GM18873 (cell line): ENCODE measurements around the gene ZNF451.
"Not testable (repeated sequence)": the region's sequence is repeated elsewhere in the genome, so short reads cannot be mapped to it uniquely, and the experiment has no call there.

ENCODE experiments used
- ATAC-seq: cut with Tn5 transposase; IDR thresholded peaks from one replicate; pipeline ENCODE4 v1.9.1; 2021; ENCODE audit warnings: mild to moderate bottlenecking, moderate library complexity, moderate number of reproducible peaks; ENCODE audit not compliant: unreplicated experiment, low FRiP score

The ZNF451 gene

GRCh38 chr6:57089687-57090457 is at the start of gene ZNF451:
ZNF451 (plus strand) TSS chr6:57090188; CDS start chr6:57090254, 66 bp downstream.
- peak; percentile 88 for ATAC-seq

GRCh38 chr6:57044061-57044460 is 45.9 kb upstream of the ZNF451 start:
- ATAC-seq, result not testable (repeated sequence)

- ATAC-seq, result no peak
These were observed 45.4 kb upstream of the ZNF451 start for GRCh38 chr6:57044568-57044967.

- ATAC-seq, result peak; percentile 90
These were observed 43.4 kb upstream of the ZNF451 start, which contains the start of gene KIAA1586 for GRCh38 chr6:57046332-57047256. KIAA1586 (plus strand) TSS chr6:57046693; CDS start chr6:57046756, 63 bp downstream.

- ATAC-seq, result peak; percentile 16
These were observed 42.8 kb upstream of the ZNF451 start for GRCh38 chr6:57047257-57047585.

GRCh38 chr6:57047859-57048258 is 42.1 kb upstream of the ZNF451 start:
- ATAC-seq, result not testable (repeated sequence)

- no peak for ATAC-seq
These were observed 41.4 kb upstream of the ZNF451 start for GRCh38 chr6:57048577-57048976.

GRCh38 chr6:57063847-57064246 is 26.1 kb upstream of the ZNF451 start:
- ATAC-seq, result no peak

- ATAC-seq, result no peak
These were observed 25.2 kb upstream of the ZNF451 start for GRCh38 chr6:57064809-57065208.

GRCh38 chr6:57068061-57068460 is 21.9 kb upstream of the ZNF451 start:
- no peak for ATAC-seq

- ATAC-seq, result no peak
These were observed 20.8 kb upstream of the ZNF451 start for GRCh38 chr6:57069228-57069627.

- no peak for ATAC-seq
These were observed 20.1 kb upstream of the ZNF451 start for GRCh38 chr6:57069920-57070331.

- ATAC-seq, result no peak
These were observed 17.9 kb upstream of the ZNF451 start for GRCh38 chr6:57072108-57072507.

- no peak for ATAC-seq
These were observed 15.6 kb upstream of the ZNF451 start for GRCh38 chr6:57074383-57074782.

GRCh38 chr6:57075092-57075491 is 14.9 kb upstream of the ZNF451 start:
- no peak for ATAC-seq

- no peak for ATAC-seq
These were observed 11.3 kb upstream of the ZNF451 start for GRCh38 chr6:57078531-57079207.

- no peak for ATAC-seq
These were observed 4.5 kb upstream of the ZNF451 start for GRCh38 chr6:57085471-57085870.

- ATAC-seq, result no peak
These were observed 3.1 kb upstream of the ZNF451 start for GRCh38 chr6:57086843-57087242.

- ATAC-seq, result no peak
These were observed 2.1 kb upstream of the ZNF451 start for GRCh38 chr6:57087916-57088315.

- ATAC-seq, result no peak
These were observed 723 bp upstream of the ZNF451 start for GRCh38 chr6:57089265-57089664.
